Gastrocnemius medialis (tissue), 4 donors: Measurements from ENCODE around the gene ZIM2. TPM values are rescaled to one million over a fixed set of nuclear protein-coding genes. Genes with fewer than 3 reads are reported as not detected.

Experiments used
- ATAC-seq, 2 donors: fragments of 150-250 bp; one replicate each; pipeline ENCODE4 v1.9.1; 2016
- DNase-seq, 2 donors: peaks; one replicate each; pipeline ENCODE4 v3.0.0-alpha.2; 2019
- H3K27ac ChIP-seq, 4 donors: fragments of 200-600 bp; sonication (generic); 1 replicate in 1 of 4; 2 replicates in 3 of 4; pipeline ENCODE4 v1.5.1; 2016 to 2018; ENCODE audit warnings: mild to moderate bottlenecking in 2 of 4, moderate library complexity in 1 of 4
- H3K27me3 ChIP-seq, 3 donors: fragments of 200-600 bp; sonication (generic) in 2 of 3; 1 replicate in 1 of 3; 2 replicates in 2 of 3; pipeline versions ENCODE4 v1.5.1 to v1.6.0; 2016 to 2019; ENCODE audit warnings: mild to moderate bottlenecking in 1 of 3, moderate library complexity in 1 of 3
- H3K36me3 ChIP-seq, 2 donors: fragments of 200-600 bp; sonication (generic) in 1 of 2; one replicate each; pipeline ENCODE4 v1.5.1; 2017 to 2018
- H3K4me1 ChIP-seq, 2 donors: fragments of 200-600 bp; sonication (generic) in 1 of 2; one replicate each; pipeline ENCODE4 v1.5.1; 2016 to 2017; ENCODE audit warnings: mild to moderate bottlenecking in 2 of 2
- H3K4me3 ChIP-seq, 4 donors: fragments of 200-600 bp; sonication (generic) in 3 of 4; 1 replicate in 1 of 4; 2 replicates in 3 of 4; pipeline ENCODE4 v1.5.1; 2016 to 2019; ENCODE audit warnings: mild to moderate bottlenecking in 2 of 4
- H3K9me3 ChIP-seq, 3 donors: fragments of 200-600 bp; sonication (generic) in 2 of 3; 1 replicate in 1 of 3; 2 replicates in 2 of 3; pipeline ENCODE4 v1.5.1; 2016 to 2019
- POLR2A ChIP-seq, 2 donors: fragments of 450-650 bp; IDR thresholded peaks; one replicate each; pipeline ENCODE4 v1.6.1; 2017; ENCODE audit warnings: antibody characterized with exemption in 2 of 2, mild to moderate bottlenecking in 2 of 2, moderate library complexity in 2 of 2
- in situ Hi-C, 4 donors: fragments of 200-750 bp; cut with MboI; loops; one replicate each; pipeline versions ENCODE4 v1.15.0 to v1.8.0; 2017; ENCODE audit warnings: low sequenced_read_pairs in 4 of 4
- intact Hi-C: fragments of 100-400 bp; cut with DNase I; formaldehyde crosslinking; loops from one replicate; pipeline ENCODE4 v1.15.1; 2023; ENCODE audit warnings: low total_unique reads
- total RNA-seq, 4 donors: library from RNA; depleted of rRNA; stranded (reverse); fragments of >200 nt; gene quantifications; one replicate each; pipeline versions ENCODE4 v1.1.0 to v1.2.3, GENCODE V29; 2016
- TF ChIP-seq, protein P1 (sequence below), 5 experiments: fragments of 450-650 bp in 3 of 5; fragments of 200-600 bp in 2 of 5; sonication (generic) in 2 of 5; IDR thresholded peaks in 4 of 5; conservative IDR thresholded peaks in 1 of 5; 1 replicate in 4 of 5; 2 replicates in 1 of 5; pipeline ENCODE4 v1.5.1; 2016 to 2019; ENCODE audit warnings: antibody characterized with exemption in 5 of 5, mild to moderate bottlenecking in 3 of 5, moderate library complexity in 3 of 5

Gene ZIM2
- total RNA-seq, 4 donors from 2014 or later, result 3.2 TPM; not detected in 3

- intact Hi-C loops, result loop anchor here (10.0 kb wide), 1 partner anchor 440 kb away; the partner anchor contains the start of gene ZNF582
- H3K27ac ChIP-seq, result no peak overlapping the region
- H3K36me3 ChIP-seq, result no peaks in the 10 kb centered on the region
- no peaks in the 10 kb centered on the region for H3K9me3 ChIP-seq
- DNase-seq (no peak), ATAC-seq (no peak)
- TF ChIP-seq, protein P1, sequence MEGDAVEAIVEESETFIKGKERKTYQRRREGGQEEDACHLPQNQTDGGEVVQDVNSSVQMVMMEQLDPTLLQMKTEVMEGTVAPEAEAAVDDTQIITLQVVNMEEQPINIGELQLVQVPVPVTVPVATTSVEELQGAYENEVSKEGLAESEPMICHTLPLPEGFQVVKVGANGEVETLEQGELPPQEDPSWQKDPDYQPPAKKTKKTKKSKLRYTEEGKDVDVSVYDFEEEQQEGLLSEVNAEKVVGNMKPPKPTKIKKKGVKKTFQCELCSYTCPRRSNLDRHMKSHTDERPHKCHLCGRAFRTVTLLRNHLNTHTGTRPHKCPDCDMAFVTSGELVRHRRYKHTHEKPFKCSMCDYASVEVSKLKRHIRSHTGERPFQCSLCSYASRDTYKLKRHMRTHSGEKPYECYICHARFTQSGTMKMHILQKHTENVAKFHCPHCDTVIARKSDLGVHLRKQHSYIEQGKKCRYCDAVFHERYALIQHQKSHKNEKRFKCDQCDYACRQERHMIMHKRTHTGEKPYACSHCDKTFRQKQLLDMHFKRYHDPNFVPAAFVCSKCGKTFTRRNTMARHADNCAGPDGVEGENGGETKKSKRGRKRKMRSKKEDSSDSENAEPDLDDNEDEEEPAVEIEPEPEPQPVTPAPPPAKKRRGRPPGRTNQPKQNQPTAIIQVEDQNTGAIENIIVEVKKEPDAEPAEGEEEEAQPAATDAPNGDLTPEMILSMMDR (IDR thresholded peaks at IDR 0.05 in 4 of 5, conservative IDR thresholded peaks at IDR 0.05 in 1 of 5), result no peak
- no peak for TF ChIP-seq POLR2A (IDR thresholded peaks at IDR 0.05)
- no peaks in the 10 kb centered on the region for H3K4me1 ChIP-seq
- no peak overlapping the region for H3K4me3 ChIP-seq
- in situ Hi-C loops, result no loop called here
- H3K27me3 ChIP-seq, result no peaks in the 10 kb centered on the region
Observed at GRCh38 chr19:56834564-56835375, 5.8 kb downstream of the ZIM2 start.

GRCh38 chr19:56832352-56832928, 8.1 kb downstream of the ZIM2 start:
- intact Hi-C loops, result loop anchor here (10.0 kb wide), 1 partner anchor 438 kb away; the partner anchor contains the start of gene ZNF582
- H3K36me3 ChIP-seq, result no peaks in the 10 kb centered on the region

GRCh38 chr19:56831255-56831654, 9.3 kb downstream of the ZIM2 start:
- Histone ChIP-seq H3K4me1 (no peaks in the 10 kb centered on the region), H3K27me3 (no peaks in the 10 kb centered on the region), H3K36me3 (no peaks in the 10 kb centered on the region), H3K9me3 (no peaks in the 10 kb centered on the region), H3K4me3 (no peak overlapping the region), H3K27ac (no peak overlapping the region)
- no peak for ATAC-seq
- no peak for TF ChIP-seq POLR2A (IDR thresholded peaks at IDR 0.05)
- TF ChIP-seq, protein P1 (IDR thresholded peaks at IDR 0.05 in 4 of 5, conservative IDR thresholded peaks at IDR 0.05 in 1 of 5), result no peak
- intact Hi-C loops, result loop anchor here (10.0 kb wide), 1 partner anchor 436 kb away; the partner anchor contains the start of gene ZNF582
- DNase-seq, result no peak
- in situ Hi-C loops, result no loop called here

More at GRCh38 chr19:56832352-56832928, 8.1 kb downstream of the ZIM2 start:
- DNase-seq, result no peak
- in situ Hi-C loops, result no loop called here
- no peak for ATAC-seq
- Histone ChIP-seq H3K27ac (no peak overlapping the region), H3K9me3 (no peaks in the 10 kb centered on the region), H3K27me3 (no peaks in the 10 kb centered on the region), H3K4me3 (no peak overlapping the region), H3K4me1 (no peaks in the 10 kb centered on the region)
- TF ChIP-seq, protein P1 (IDR thresholded peaks at IDR 0.05 in 4 of 5, conservative IDR thresholded peaks at IDR 0.05 in 1 of 5), result no peak
- TF ChIP-seq POLR2A (IDR thresholded peaks at IDR 0.05), result no peak

- in situ Hi-C loops (no loop called here), intact Hi-C loops (no loop called here)
- H3K4me3 ChIP-seq, result no peak overlapping the region
- DNase-seq (no peak), ATAC-seq (no peak)
- H3K27me3 ChIP-seq, result no peaks in the 10 kb centered on the region
- no peaks in the 10 kb centered on the region for H3K4me1 ChIP-seq
- no peaks in the 10 kb centered on the region for H3K36me3 ChIP-seq
- no peak overlapping the region for H3K27ac ChIP-seq
- no peaks in the 10 kb centered on the region for H3K9me3 ChIP-seq
- TF ChIP-seq, protein P1 (IDR thresholded peaks at IDR 0.05 in 4 of 5, conservative IDR thresholded peaks at IDR 0.05 in 1 of 5), result no peak
- TF ChIP-seq POLR2A (IDR thresholded peaks at IDR 0.05), result no peak
Observed at GRCh38 chr19:56829596-56829995, 10.9 kb downstream of the ZIM2 start.
